Peyer's patch (tissue), 4 donors: Measurements from ENCODE around the gene PEX6. TPM values are rescaled to one million over a fixed set of nuclear protein-coding genes. Genes with fewer than 3 reads are reported as not detected.
"Not testable (repeated sequence)": the region's sequence is repeated elsewhere in the genome, so short reads cannot be mapped to it uniquely, and the experiment has no call there.

Experiments used
- DNase-seq, 3 donors: peaks; one replicate each; pipeline ENCODE4 v3.0.0-alpha.2; 2017 to 2019
- H3K27ac ChIP-seq, 4 donors: fragments of 200-600 bp; sonication (generic); one replicate each; pipeline ENCODE4 v1.5.1; 2016 to 2019
- H3K27me3 ChIP-seq, 2 donors: fragments of 200-600 bp; sonication (generic); one replicate each; pipeline ENCODE4 v1.5.1; 2019
- H3K36me3 ChIP-seq, 3 donors: fragments of 200-600 bp; sonication (generic); one replicate each; pipeline ENCODE4 v1.5.1; 2016 to 2019
- H3K4me1 ChIP-seq, 4 donors: fragments of 200-600 bp; sonication (generic); one replicate each; pipeline ENCODE4 v1.5.1; 2016 to 2019
- H3K4me3 ChIP-seq, 4 donors: fragments of 200-600 bp; sonication (generic); 1 replicate in 3 of 4; 2 replicates in 1 of 4; pipeline ENCODE4 v1.5.1; 2016 to 2019; ENCODE audit warnings: mild to moderate bottlenecking in 1 of 4
- H3K9me3 ChIP-seq, 4 donors: fragments of 200-600 bp; sonication (generic); one replicate each; pipeline ENCODE4 v1.5.1; 2016 to 2019; ENCODE audit warnings: mild to moderate bottlenecking in 1 of 4
- CTCF ChIP-seq, 6 experiments: fragments of 450-650 bp in 4 of 6; fragments of 200-600 bp in 2 of 6; sonication (generic) in 1 of 6; IDR thresholded peaks; one replicate each; pipeline ENCODE4 v1.5.1; 2017 to 2019; ENCODE audit warnings: antibody characterized with exemption in 6 of 6, mild to moderate bottlenecking in 3 of 6, moderate library complexity in 1 of 6
- POLR2A ChIP-seq, 2 donors: fragments of 450-650 bp; IDR thresholded peaks; one replicate each; pipeline ENCODE4 v1.5.1; 2017; ENCODE audit warnings: antibody characterized with exemption in 2 of 2, mild to moderate bottlenecking in 2 of 2, moderate library complexity in 2 of 2
- total RNA-seq, 4 donors: library from RNA; depleted of rRNA; stranded (reverse); fragments of >200 nt; gene quantifications; one replicate each; pipeline ENCODE4 v1.1.0, GENCODE V29; 2016

Gene PEX6
- total RNA-seq, 4 donors from 2014 or later: 19.0 to 61.3 (median 39.0) TPM

GRCh38 chr6:43007126-43007525 is 28.1 kb upstream of the PEX6 start:
- TF ChIP-seq POLR2A (IDR thresholded peaks at IDR 0.05) (no peak), CTCF (IDR thresholded peaks at IDR 0.05) (no peak)
- Histone ChIP-seq H3K27me3 (no peaks in the 10 kb centered on the region), H3K9me3 (no peaks in the 10 kb centered on the region), H3K36me3 (peaks cover 0 to 77% (median 0%) of the 10 kb centered on the region in 3 donors), H3K4me3 (no peak overlapping the region), H3K4me1 (no peaks in the 10 kb centered on the region), H3K27ac (no peak overlapping the region)
- DNase-seq: no peak

GRCh38 chr6:43006251-43006650 is 27.3 kb upstream of the PEX6 start:
- H3K36me3 ChIP-seq: peaks cover 0 to 75% (median 0%) of the 10 kb centered on the region in 3 donors
- no peak for DNase-seq

GRCh38 chr6:43005844-43006243 is 26.9 kb upstream of the PEX6 start:
- TF ChIP-seq CTCF (IDR thresholded peaks at IDR 0.05) (no peak), POLR2A (IDR thresholded peaks at IDR 0.05) (no peak)
- Histone ChIP-seq H3K9me3 (no peaks in the 10 kb centered on the region), H3K27ac (no peak overlapping the region), H3K4me1 (no peaks in the 10 kb centered on the region), H3K27me3 (no peaks in the 10 kb centered on the region), H3K4me3 (no peak overlapping the region), H3K36me3 (peaks cover 0 to 73% (median 0%) of the 10 kb centered on the region in 3 donors)
- no peak for DNase-seq

More at GRCh38 chr6:43006251-43006650, 27.3 kb upstream of the PEX6 start:
- no peak overlapping the region for H3K27ac ChIP-seq
- no peaks in the 10 kb centered on the region for H3K4me1 ChIP-seq
- H3K9me3 ChIP-seq: no peaks in the 10 kb centered on the region
- H3K4me3 ChIP-seq: no peak overlapping the region
- TF ChIP-seq CTCF (IDR thresholded peaks at IDR 0.05) (no peak), POLR2A (IDR thresholded peaks at IDR 0.05) (no peak)
- no peaks in the 10 kb centered on the region for H3K27me3 ChIP-seq

GRCh38 chr6:43001843-43002242 is 22.9 kb upstream of the PEX6 start:
- no peaks in the 10 kb centered on the region for H3K27me3 ChIP-seq
- TF ChIP-seq POLR2A (IDR thresholded peaks at IDR 0.05) (no peak), CTCF (IDR thresholded peaks at IDR 0.05) (no peak)
- peaks cover 0 to 48% (median 0%) of the 10 kb centered on the region in 3 donors for H3K36me3 ChIP-seq

GRCh38 chr6:42998205-42998604 is 19.2 kb upstream of the PEX6 start:
- not testable (repeated sequence) for H3K4me3 ChIP-seq, H3K27ac ChIP-seq, H3K27me3 ChIP-seq, H3K9me3 ChIP-seq, DNase-seq
- peaks cover 0 to 11% (median 0%) of the 10 kb centered on the region in 4 donors for H3K4me1 ChIP-seq
- peaks cover 0 to 36% (median 0%) of the 10 kb centered on the region in 3 donors for H3K36me3 ChIP-seq

More at GRCh38 chr6:43001843-43002242, 22.9 kb upstream of the PEX6 start:
- no peak for DNase-seq
- no peaks in the 10 kb centered on the region for H3K9me3 ChIP-seq
- H3K4me1 ChIP-seq: peaks cover 0 to 9% (median 0%) of the 10 kb centered on the region in 4 donors
- H3K27ac ChIP-seq: no peak overlapping the region
- no peak overlapping the region for H3K4me3 ChIP-seq

- no peak overlapping the region for H3K4me3 ChIP-seq
- H3K27me3 ChIP-seq: no peaks in the 10 kb centered on the region
- peak overlapping the region in 1 of 4 donors; percentile 65 for H3K27ac ChIP-seq
- no peaks in the 10 kb centered on the region for H3K9me3 ChIP-seq
- H3K4me1 ChIP-seq: peaks cover 0 to 11% (median 0%) of the 10 kb centered on the region in 4 donors
- no peak for DNase-seq
- TF ChIP-seq CTCF (IDR thresholded peaks at IDR 0.05) (peak in 1 of 6 experiments; percentile 12), POLR2A (IDR thresholded peaks at IDR 0.05) (peak; percentile 26 to 80)
- H3K36me3 ChIP-seq: peaks cover 0 to 31% (median 0%) of the 10 kb centered on the region in 3 donors
Observed at GRCh38 chr6:42996513-42996912, 17.5 kb upstream of the PEX6 start.
